Small intestine (tissue), 7 donors: ENCODE data around the gene SLC9B1. TPM values are rescaled to one million over a fixed set of nuclear protein-coding genes. Genes with fewer than 3 reads are reported as not detected.
"Not testable (repeated sequence)": the region's sequence is repeated elsewhere in the genome, so short reads cannot be mapped to it uniquely, and the experiment has no call there.

Experiments used
- DNase-seq, 2 donors: peaks; one replicate each; pipeline versions ENCODE4 v3.0.0 to v3.0.0-alpha.2; 2013
- FAIRE-seq: peaks from 2 replicates; lab custom pipeline; 2012; peaks lifted over from hg19 to GRCh38; lab: Jason Lieb, UNC
- H3K27ac ChIP-seq, 3 donors: one replicate each; pipeline ENCODE4 v1.5.1; 2013; ENCODE audit warnings: low read length in 2 of 3, mild to moderate bottlenecking in 2 of 3, control low read depth in 1 of 3, inconsistent platforms in 1 of 3, low read depth in 1 of 3, moderate library complexity in 1 of 3
- H3K27me3 ChIP-seq, 3 donors: one replicate each; pipeline ENCODE4 v1.6.1; 2013; ENCODE audit warnings: low read length in 3 of 3, inconsistent platforms in 1 of 3; ENCODE audit not compliant: control insufficient read depth in 3 of 3, insufficient read depth in 3 of 3
- H3K36me3 ChIP-seq, 3 donors: one replicate each; pipeline ENCODE4 v1.6.1; 2013; ENCODE audit warnings: low read length in 3 of 3, inconsistent platforms in 1 of 3, low read depth in 1 of 3, mild to moderate bottlenecking in 1 of 3, moderate library complexity in 1 of 3; ENCODE audit not compliant: control insufficient read depth in 3 of 3, insufficient read depth in 2 of 3
- H3K4me1 ChIP-seq, 3 donors: one replicate each; pipeline ENCODE4 v1.6.1; 2013; ENCODE audit warnings: low read length in 2 of 3, inconsistent platforms in 1 of 3, low read depth in 1 of 3, mild to moderate bottlenecking in 1 of 3, moderate library complexity in 1 of 3; ENCODE audit not compliant: control insufficient read depth in 3 of 3, insufficient read depth in 2 of 3
- H3K4me3 ChIP-seq, 3 donors: one replicate each; pipeline ENCODE4 v1.5.1; 2013; ENCODE audit warnings: low read length in 3 of 3, control low read depth in 1 of 3, inconsistent platforms in 1 of 3, low read depth in 1 of 3, mild to moderate bottlenecking in 1 of 3, moderate library complexity in 1 of 3
- H3K9me3 ChIP-seq, 2 donors: one replicate each; pipeline ENCODE4 v1.6.1; 2013; ENCODE audit warnings: low read depth in 1 of 2, low read length in 1 of 2; ENCODE audit not compliant: control insufficient read depth in 2 of 2, insufficient read depth in 1 of 2
- WGBS, 3 donors: extraction: QIAGEN DNeasy Blood & Tissue Kit; methylation state at CpG; one replicate each; pipeline ENCODE4 v1.1.7; 2013; 5-methylcytosine and 5-hydroxymethylcytosine counted together
- polyA plus RNA-seq, 4 donors: library from polyadenylated mRNA; stranded (reverse) in 3 of 4; unstranded in 1 of 4; fragments of 200-250 nt in 3 of 4; fragments of 120-200 nt in 1 of 4; gene quantifications; one replicate each; pipeline versions ENCODE4 v1.2.1 to v1.2.3, GENCODE V29; 2013
- donor health status: healthy with polysubstance abuse.
- donor health status: control.
- donor health status: control.
- donor health status: Bipolar disorder and iron deficiency.
- donor health status: healthy.

The SLC9B1 gene
- polyA plus RNA-seq, 4 donors, result 0.18 to 0.93 TPM; not detected in 2

GRCh38 chr4:102867278-102868152 lies 152.0 kb downstream of the SLC9B1 start:
- no peaks in the 10 kb centered on the region for H3K9me3 ChIP-seq
- no peaks in the 10 kb centered on the region for H3K36me3 ChIP-seq
- 65 to 74% (median 74%) methylated on average over 12 of the region's 12 CpGs for WGBS, 3 donors
- peaks cover 0 to 9% (median 4%) of the 10 kb centered on the region in 3 donors for H3K4me1 ChIP-seq
- H3K27me3 ChIP-seq, result no peaks in the 10 kb centered on the region
- H3K27ac ChIP-seq, result peak overlapping the region in 2 of 3 donors; percentile 91 to 94
- DNase-seq (no peak), FAIRE-seq (no peak)
- peak overlapping the region in 2 of 3 donors; percentile 90 to 95 for H3K4me3 ChIP-seq

- H3K27me3 ChIP-seq, DNase-seq, FAIRE-seq, H3K4me1 ChIP-seq, H3K36me3 ChIP-seq, H3K9me3 ChIP-seq, H3K27ac ChIP-seq, H3K4me3 ChIP-seq: not testable (repeated sequence)
- 92 to 98% (median 97%) methylated on average over 5 of the region's 5 CpGs for WGBS, 3 donors
Observed at GRCh38 chr4:102865327-102865726, 154.2 kb downstream of the SLC9B1 start.

- no peaks in the 10 kb centered on the region for H3K27me3 ChIP-seq
- H3K4me1 ChIP-seq, result no peaks in the 10 kb centered on the region
- H3K9me3 ChIP-seq, result peaks cover 0 to 20% of the 10 kb centered on the region in 2 donors
- H3K36me3 ChIP-seq, result peaks cover 0 to 6% (median 0%) of the 10 kb centered on the region in 3 donors
- WGBS, 3 donors, result 93 to 100% (median 95%) methylated on average over 1 of the region's 1 CpG
- no peak overlapping the region for H3K27ac ChIP-seq
- no peak overlapping the region for H3K4me3 ChIP-seq
- DNase-seq (no peak), FAIRE-seq (no peak)
Observed at GRCh38 chr4:102862747-102863146, 156.8 kb downstream of the SLC9B1 start.

- Histone ChIP-seq H3K36me3 (peaks cover 0 to 6% (median 0%) of the 10 kb centered on the region in 3 donors), H3K4me3 (no peak overlapping the region), H3K27me3 (no peaks in the 10 kb centered on the region), H3K27ac (no peak overlapping the region), H3K9me3 (peaks cover 0 to 20% of the 10 kb centered on the region in 2 donors), H3K4me1 (no peaks in the 10 kb centered on the region)
- FAIRE-seq, result peak; percentile 72
- WGBS, 3 donors, result 81 to 97% (median 93%) methylated on average over 1 of the region's 1 CpG
- DNase-seq, result no peak
Observed at GRCh38 chr4:102862016-102862415, 157.5 kb downstream of the SLC9B1 start.

GRCh38 chr4:102860611-102861324 lies 158.7 kb downstream of the SLC9B1 start:
- no peaks in the 10 kb centered on the region for H3K27me3 ChIP-seq
- H3K9me3 ChIP-seq, result peaks cover 0 to 20% of the 10 kb centered on the region in 2 donors
- H3K4me3 ChIP-seq, result no peak overlapping the region
- FAIRE-seq, result no peak
- peaks cover 0 to 6% (median 0%) of the 10 kb centered on the region in 3 donors for H3K36me3 ChIP-seq
- DNase-seq, result no peak
- 91 to 100% (median 94%) methylated on average over 2 of the region's 2 CpGs for WGBS, 3 donors
- H3K4me1 ChIP-seq, result no peaks in the 10 kb centered on the region
- H3K27ac ChIP-seq, result no peak overlapping the region

- no peak overlapping the region for H3K4me3 ChIP-seq
- DNase-seq, result no peak
- H3K4me1 ChIP-seq, result no peaks in the 10 kb centered on the region
- FAIRE-seq, result no peak
- H3K9me3 ChIP-seq, result peaks cover 0 to 20% of the 10 kb centered on the region in 2 donors
- H3K36me3 ChIP-seq, result peaks cover 0 to 6% (median 0%) of the 10 kb centered on the region in 3 donors
- no peaks in the 10 kb centered on the region for H3K27me3 ChIP-seq
- 85 to 92% (median 87%) methylated on average over 2 of the region's 2 CpGs for WGBS, 3 donors
- no peak overlapping the region for H3K27ac ChIP-seq
Observed at GRCh38 chr4:102858828-102859464, 160.6 kb downstream of the SLC9B1 start.
